HFF-Myc (cell line): Measurements from ENCODE around the gene PLOD1.
"Not testable (repeated sequence)": the region's sequence is repeated elsewhere in the genome, so short reads cannot be mapped to it uniquely, and the experiment has no call there.

Experiments used
- DNase-seq: peaks from one replicate; pipeline ENCODE4 v3.0.0-alpha.2; 2011; ENCODE audit warnings: low read depth; ENCODE audit errors: extremely low read depth
- H3K4me3 ChIP-seq: replicated peaks from 2 replicates; pipeline ENCODE4 v1.5.1; 2011; ENCODE audit warnings: low read depth, mild to moderate bottlenecking, control low read depth, low read length
- TF ChIP-seq, protein P1 (sequence below): IDR thresholded peaks from 2 replicates; pipeline ENCODE4 v1.5.1; 2012; ENCODE audit warnings: mild to moderate bottlenecking, low read depth, low read length, control low read depth; ENCODE audit errors: missing control alignments

PLOD1 gene

DNA sequence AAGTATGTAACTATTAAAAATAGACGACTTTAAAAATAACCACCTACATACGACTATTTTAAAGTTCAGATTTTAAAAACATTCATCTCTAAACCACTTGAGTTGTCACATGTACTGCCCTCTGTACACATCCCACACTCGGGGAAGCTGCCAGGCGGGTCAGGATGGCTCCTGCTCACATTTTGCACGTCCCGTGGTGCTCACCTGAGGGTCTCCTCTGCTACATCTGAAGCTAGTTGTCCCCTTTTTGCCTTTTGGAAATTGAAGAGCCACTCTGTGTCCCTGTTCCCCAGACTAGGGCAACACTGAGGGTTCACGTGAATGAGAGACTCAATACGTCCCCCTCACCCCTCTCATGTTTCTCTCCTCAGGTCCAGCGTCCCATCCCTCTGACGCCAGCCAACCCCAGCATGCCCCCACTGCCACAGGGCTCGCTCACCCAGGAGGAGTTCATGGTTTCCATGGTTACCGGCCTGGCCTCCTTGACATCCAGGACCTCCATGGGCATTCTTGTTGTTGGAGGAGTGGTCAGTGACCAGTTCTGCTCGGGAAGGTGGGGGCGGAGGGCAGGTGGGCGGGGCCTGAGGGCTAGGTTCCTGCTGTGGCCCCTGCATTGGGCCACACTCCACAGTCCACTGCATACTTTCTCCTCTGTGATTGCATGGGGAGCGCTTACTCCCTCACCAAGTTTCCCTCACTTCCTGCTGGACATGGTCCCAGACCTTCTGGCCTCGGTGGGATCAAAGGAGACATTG lies 71.8 kb downstream of the PLOD1 start:
- no peak overlapping the region for H3K4me3 ChIP-seq
- DNase-seq, result no peak
- TF ChIP-seq, protein P1, sequence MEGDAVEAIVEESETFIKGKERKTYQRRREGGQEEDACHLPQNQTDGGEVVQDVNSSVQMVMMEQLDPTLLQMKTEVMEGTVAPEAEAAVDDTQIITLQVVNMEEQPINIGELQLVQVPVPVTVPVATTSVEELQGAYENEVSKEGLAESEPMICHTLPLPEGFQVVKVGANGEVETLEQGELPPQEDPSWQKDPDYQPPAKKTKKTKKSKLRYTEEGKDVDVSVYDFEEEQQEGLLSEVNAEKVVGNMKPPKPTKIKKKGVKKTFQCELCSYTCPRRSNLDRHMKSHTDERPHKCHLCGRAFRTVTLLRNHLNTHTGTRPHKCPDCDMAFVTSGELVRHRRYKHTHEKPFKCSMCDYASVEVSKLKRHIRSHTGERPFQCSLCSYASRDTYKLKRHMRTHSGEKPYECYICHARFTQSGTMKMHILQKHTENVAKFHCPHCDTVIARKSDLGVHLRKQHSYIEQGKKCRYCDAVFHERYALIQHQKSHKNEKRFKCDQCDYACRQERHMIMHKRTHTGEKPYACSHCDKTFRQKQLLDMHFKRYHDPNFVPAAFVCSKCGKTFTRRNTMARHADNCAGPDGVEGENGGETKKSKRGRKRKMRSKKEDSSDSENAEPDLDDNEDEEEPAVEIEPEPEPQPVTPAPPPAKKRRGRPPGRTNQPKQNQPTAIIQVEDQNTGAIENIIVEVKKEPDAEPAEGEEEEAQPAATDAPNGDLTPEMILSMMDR, result no peak

DNA sequence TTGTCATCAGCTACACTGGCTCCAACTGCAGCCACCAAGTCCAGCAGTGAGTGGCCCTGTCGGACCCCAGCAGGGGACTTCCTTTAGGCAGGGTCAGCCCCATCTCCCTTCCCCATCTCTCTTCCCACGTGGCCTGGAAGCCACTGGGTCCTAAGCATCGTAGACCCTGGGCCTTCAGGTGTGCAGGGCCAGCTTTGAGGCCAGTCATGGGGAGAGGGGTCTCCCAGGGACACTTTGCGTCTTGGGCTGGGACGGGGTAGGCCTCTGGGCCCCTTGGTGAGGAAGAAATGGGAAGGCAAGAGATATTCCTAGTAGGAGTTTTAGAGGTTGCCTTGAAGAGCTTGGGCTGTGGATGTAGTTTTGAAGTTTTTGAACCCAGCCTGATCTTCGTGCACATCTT lies 72.7 kb downstream of the PLOD1 start:
- no peak overlapping the region for H3K4me3 ChIP-seq
- TF ChIP-seq, protein P1, result no peak
- DNase-seq, result no peak

- H3K4me3 ChIP-seq, DNase-seq: not testable (repeated sequence)
Measured at GRCh38 chr1:12008355-12008754, 73.8 kb downstream of the PLOD1 start.

GRCh38 chr1:12009318-12009947 lies 74.9 kb downstream of the PLOD1 start:
- no peak overlapping the region for H3K4me3 ChIP-seq
- TF ChIP-seq, protein P1, result no peak
- no peak for DNase-seq

DNA sequence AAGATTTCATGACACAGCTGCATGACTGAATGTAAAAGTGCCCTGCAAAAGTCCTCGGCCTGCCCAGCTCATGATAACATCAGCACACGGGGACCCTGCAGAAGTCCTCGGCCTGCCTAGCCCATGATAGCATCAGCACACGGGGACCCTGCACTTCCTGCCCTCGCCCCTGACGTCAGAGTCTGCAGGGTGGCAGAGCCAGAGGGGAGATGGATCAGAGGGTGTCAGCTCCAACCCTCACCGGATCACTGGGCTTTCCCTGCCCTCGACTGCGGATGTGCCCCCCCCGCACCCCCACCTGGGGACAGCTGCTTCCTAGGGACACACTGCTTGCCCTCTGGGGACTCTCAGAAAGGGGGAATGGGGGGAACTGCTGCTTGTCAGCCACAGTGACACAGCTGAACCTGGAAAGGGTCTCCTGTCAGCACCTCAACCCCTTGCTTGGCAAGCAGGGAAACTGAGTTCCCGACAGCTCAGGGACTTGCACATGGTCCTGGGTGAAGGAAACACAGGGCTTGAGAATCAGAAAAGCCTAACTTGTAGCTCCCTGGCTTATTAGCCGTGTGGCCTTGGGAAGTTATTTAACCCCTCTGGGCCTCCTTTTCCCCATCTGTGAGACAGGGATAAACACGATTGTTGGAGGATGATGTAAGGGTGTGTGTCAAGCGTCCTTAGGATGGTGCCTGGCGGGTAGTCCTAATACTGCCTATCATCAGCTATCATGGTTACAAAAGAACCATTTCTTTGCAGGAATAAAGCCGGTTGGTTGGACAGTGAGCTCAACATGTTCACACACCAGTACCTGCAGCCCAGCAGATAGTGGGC lies 76.4 kb downstream of the PLOD1 start:
- no peak for DNase-seq
- H3K4me3 ChIP-seq, result no peak overlapping the region
- TF ChIP-seq, protein P1, result no peak

GRCh38 chr1:12011998-12012397 lies 77.5 kb downstream of the PLOD1 start:
- TF ChIP-seq, protein P1, result no peak
- DNase-seq, result no peak
- H3K4me3 ChIP-seq, result no peak overlapping the region

DNA sequence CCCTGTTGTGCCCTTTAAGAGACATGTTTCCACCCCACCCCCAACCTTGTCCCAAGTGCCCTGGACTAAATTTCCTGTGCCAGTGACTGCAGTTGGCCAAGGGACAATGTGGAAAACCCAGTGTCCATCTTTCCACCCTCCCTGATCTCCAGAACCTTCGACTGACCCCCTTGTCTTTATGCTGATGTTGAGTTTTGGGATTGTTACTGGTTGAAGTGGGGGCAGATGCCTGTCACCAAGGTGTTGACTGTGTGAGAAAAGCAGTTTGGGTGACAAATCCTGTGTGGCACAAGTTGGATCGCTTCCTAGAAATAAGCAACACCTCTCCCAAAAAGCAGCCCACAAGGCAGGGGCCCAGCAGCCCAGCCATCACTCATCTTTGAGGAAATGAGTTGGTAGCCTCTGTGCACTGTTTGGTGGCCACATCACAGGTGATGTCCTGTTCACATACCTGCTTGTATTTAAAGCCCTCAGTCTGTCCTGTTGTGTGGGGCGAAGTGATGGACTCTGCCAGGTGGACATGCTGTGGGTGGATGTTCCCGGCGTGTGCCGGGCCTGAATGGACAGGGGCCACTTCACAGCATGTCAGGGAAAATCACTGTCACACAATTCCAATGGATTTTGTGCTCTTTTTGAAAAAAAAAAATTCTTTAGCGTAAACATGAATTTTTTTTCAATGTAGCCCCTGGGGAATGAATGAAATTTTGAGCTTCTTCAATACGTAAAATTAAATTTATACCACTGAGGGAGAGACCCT lies 78.2 kb downstream of the PLOD1 start:
- H3K4me3 ChIP-seq, result no peak overlapping the region
- TF ChIP-seq, protein P1, result no peak
- no peak for DNase-seq
